SK-N-SH treated with all-trans-retinoic acid at 6 μM for 48 hours (cell line): ENCODE measurements around the gene SIRPA.

Source experiments
- ATAC-seq: fragments of 200-7000 bp; cut with Tn5 transposase; 3 replicates; pipeline ENCODE4 v1.9.1; 2020; ENCODE audit warnings: mild to moderate bottlenecking, moderate library complexity
- ARNTL ChIP-seq: fragments of 450-650 bp; formaldehyde crosslinking; IDR thresholded peaks from 2 replicates; pipeline ENCODE4 v1.5.0; 2020; ENCODE audit warnings: low read depth, mild to moderate bottlenecking, moderate library complexity, borderline replicate concordance
- BACH2 ChIP-seq: fragments of 250-450 bp; sonication (Bioruptor Pico); IDR thresholded peaks from 2 replicates; pipeline ENCODE4 v1.9.0; 2021; ENCODE audit warnings: mild to moderate bottlenecking, borderline replicate concordance
- CREB5 ChIP-seq: fragments of 250-450 bp; sonication (Bioruptor Pico); IDR thresholded peaks from 2 replicates; pipeline ENCODE4 v1.5.1; 2020; ENCODE audit warnings: low read depth, mild to moderate bottlenecking, moderate library complexity
- CSDC2 ChIP-seq: fragments of 250-450 bp; sonication (Bioruptor Pico); IDR thresholded peaks from 2 replicates; pipeline ENCODE4 v1.5.0; 2020; ENCODE audit warnings: mild to moderate bottlenecking, moderate library complexity
- CSRNP3 ChIP-seq: fragments of 250-450 bp; sonication (Bioruptor Pico); IDR thresholded peaks from 2 replicates; pipeline ENCODE4 v1.5.1; 2021; ENCODE audit warnings: mild to moderate bottlenecking, moderate library complexity
- GLIS3 ChIP-seq: fragments of 250-450 bp; sonication (Bioruptor Pico); IDR thresholded peaks from 2 replicates; pipeline ENCODE4 v1.5.0; 2020; ENCODE audit warnings: mild to moderate bottlenecking, moderate library complexity
- ISL1 ChIP-seq: fragments of 250-450 bp; sonication (Bioruptor Pico); IDR thresholded peaks from 2 replicates; pipeline ENCODE4 v2.1.2; 2022; ENCODE audit warnings: mild to moderate bottlenecking, moderate library complexity
- PATZ1 ChIP-seq: fragments of 250-450 bp; sonication (Bioruptor Pico); IDR thresholded peaks from 2 replicates; pipeline ENCODE4 v1.8.0; 2020; ENCODE audit warnings: mild to moderate bottlenecking, moderate library complexity, borderline replicate concordance
- POU6F1 ChIP-seq: fragments of 250-450 bp; sonication (Bioruptor Pico); IDR thresholded peaks from 2 replicates; pipeline ENCODE4 v1.8.0; 2021; ENCODE audit warnings: low read depth, mild to moderate bottlenecking, moderate library complexity, borderline replicate concordance
- PPARA ChIP-seq: fragments of 250-450 bp; sonication (Bioruptor Pico); IDR thresholded peaks from 2 replicates; pipeline ENCODE4 v1.5.0; 2020; ENCODE audit warnings: mild to moderate bottlenecking, borderline replicate concordance
- RARB ChIP-seq: fragments of 250-450 bp; sonication (Bioruptor Pico); IDR thresholded peaks from 2 replicates; pipeline ENCODE4 v1.8.0; 2021; ENCODE audit warnings: mild to moderate bottlenecking, moderate library complexity
- TCF4 ChIP-seq: fragments of 250-450 bp; sonication (Bioruptor Pico); IDR thresholded peaks from 2 replicates; pipeline ENCODE4 v1.8.0; 2021; ENCODE audit warnings: mild to moderate bottlenecking, moderate library complexity, borderline replicate concordance
- TOX ChIP-seq: fragments of 250-450 bp; sonication (Bioruptor Pico); IDR thresholded peaks from 2 replicates; pipeline ENCODE4 v1.8.0; 2021; ENCODE audit warnings: mild to moderate bottlenecking, moderate library complexity, borderline replicate concordance
- TSHZ2 ChIP-seq: fragments of 250-450 bp; sonication (Bioruptor Pico); IDR thresholded peaks from 2 replicates; pipeline ENCODE4 v1.5.0; 2020; ENCODE audit warnings: mild to moderate bottlenecking, moderate library complexity
- ZC3H10 ChIP-seq: fragments of 250-450 bp; sonication (Bioruptor Pico); IDR thresholded peaks from 2 replicates; pipeline ENCODE4 v1.5.1; 2021; ENCODE audit warnings: mild to moderate bottlenecking, moderate library complexity
- ZFP3 ChIP-seq: fragments of 250-450 bp; sonication (Bioruptor Pico); IDR thresholded peaks from 2 replicates; pipeline ENCODE4 v1.5.0; 2020; ENCODE audit warnings: mild to moderate bottlenecking, moderate library complexity
- ZFP30 ChIP-seq: fragments of 450-650 bp; formaldehyde crosslinking; IDR thresholded peaks from 2 replicates; pipeline ENCODE4 v1.5.0; 2022; ENCODE audit warnings: mild to moderate bottlenecking, moderate library complexity
- ZNF565 ChIP-seq: fragments of 450-650 bp; formaldehyde crosslinking; conservative IDR thresholded peaks from 2 replicates; pipeline ENCODE4 v1.5.0; 2020; ENCODE audit warnings: low read depth, mild to moderate bottlenecking, moderate library complexity
- ZNF70 ChIP-seq: fragments of 450-650 bp; formaldehyde crosslinking; IDR thresholded peaks from 2 replicates; pipeline ENCODE4 v1.5.0; 2020; ENCODE audit warnings: mild to moderate bottlenecking, moderate library complexity
- ZNF8 ChIP-seq: fragments of 450-650 bp; formaldehyde crosslinking; IDR thresholded peaks from 2 replicates; pipeline ENCODE4 v1.5.0; 2020; ENCODE audit warnings: mild to moderate bottlenecking, moderate library complexity

Gene SIRPA

GRCh38 chr20:1928782-1929181, 33.6 kb downstream of the SIRPA start:
- TF ChIP-seq ZFP30 (no peak), PATZ1 (CRISPR knock-in tag) (no peak), BACH2 (CRISPR knock-in tag) (no peak), ZFP3 (CRISPR knock-in tag) (no peak), TOX (no peak), CREB5 (CRISPR knock-in tag) (no peak), ZC3H10 (no peak), TCF4 (CRISPR knock-in tag) (no peak), ZNF70 (CRISPR knock-in tag) (no peak), CSDC2 (CRISPR knock-in tag) (no peak), RARB (CRISPR knock-in tag) (no peak), PPARA (CRISPR knock-in tag) (no peak), CSRNP3 (CRISPR knock-in tag) (no peak), ZNF565 (CRISPR knock-in tag) (no peak), ZNF8 (CRISPR knock-in tag) (no peak), TSHZ2 (no peak), GLIS3 (no peak), ARNTL (no peak)
- no peak for ATAC-seq

- ATAC-seq = no peak
Observed at GRCh38 chr20:1929460-1929859, 34.3 kb downstream of the SIRPA start.

More at GRCh38 chr20:1929460-1929859, 34.3 kb downstream of the SIRPA start:
- TF ChIP-seq POU6F1 (CRISPR knock-in tag) (no peak), ZNF8 (CRISPR knock-in tag) (no peak), ISL1 (CRISPR knock-in tag) (no peak), CSDC2 (CRISPR knock-in tag) (no peak), ZNF70 (CRISPR knock-in tag) (no peak), ZFP3 (CRISPR knock-in tag) (no peak), ZFP30 (no peak), TSHZ2 (no peak)
